CD8-positive, alpha-beta memory T cell (primary cell): Measurements from ENCODE around the gene NIPAL4. TPM values are rescaled to one million over a fixed set of nuclear protein-coding genes. Genes with fewer than 3 reads are reported as not detected.

Experiments used
- CTCF ChIA-PET: fragments of 350-600 bp; sonication (Branson Sonifier 250); formaldehyde crosslinking; loops from one replicate; lab custom pipeline; 2021; ENCODE audit warnings: antibody characterized with exemption; lab: Charles Lee
- POLR2A ChIA-PET: fragments of 350-600 bp; sonication (Branson Sonifier 250); formaldehyde crosslinking; loops from one replicate; lab custom pipeline; 2021; ENCODE audit warnings: antibody characterized with exemption; lab: Charles Lee
- DNase-seq, 5 donors: peaks; one replicate each; pipeline versions ENCODE4 v3.0.0 to v3.0.0-alpha.2; 2020 to 2022; ENCODE audit warnings: mixed read lengths in 1 of 5
- H3K27ac ChIP-seq: one replicate; pipeline ENCODE4 v1.7.0; 2013; ENCODE audit warnings: low read depth, mild to moderate bottlenecking, low read length, moderate library complexity
- H3K27me3 ChIP-seq: 2 replicates; pipeline ENCODE4 v1.7.0; 2013; ENCODE audit warnings: low read length, mild to moderate bottlenecking; ENCODE audit not compliant: insufficient read depth, poor library complexity, severe bottlenecking
- H3K36me3 ChIP-seq: 2 replicates; pipeline ENCODE4 v1.7.0; 2013; ENCODE audit warnings: mild to moderate bottlenecking, low read length, moderate library complexity; ENCODE audit not compliant: insufficient read depth
- H3K4me1 ChIP-seq: 2 replicates; pipeline ENCODE4 v1.7.0; 2013; ENCODE audit warnings: mild to moderate bottlenecking, low read length, moderate library complexity; ENCODE audit not compliant: insufficient read depth
- H3K4me3 ChIP-seq: 2 replicates; pipeline ENCODE4 v1.7.0; 2013; ENCODE audit warnings: mild to moderate bottlenecking, low read length
- H3K9me3 ChIP-seq: 2 replicates; pipeline ENCODE4 v1.7.0; 2013; ENCODE audit warnings: mild to moderate bottlenecking, low read length
- H3K27ac Mint-ChIP-seq, 8 donors: one replicate each; pipeline ENCODE4 v1.8.0; 2020 to 2021; ENCODE audit warnings: mixed read lengths in 8 of 8, mild to moderate bottlenecking in 6 of 8, inconsistent platforms in 3 of 8, moderate library complexity in 3 of 8
- H3K27me3 Mint-ChIP-seq, 2 donors: one replicate each; pipeline ENCODE4 v1.8.0; 2020 to 2021; ENCODE audit warnings: mixed read lengths in 2 of 2, mild to moderate bottlenecking in 1 of 2, moderate library complexity in 1 of 2
- H3K36me3 Mint-ChIP-seq, 3 donors: one replicate each; pipeline ENCODE4 v1.8.0; 2020 to 2021; ENCODE audit warnings: mixed read lengths in 3 of 3, inconsistent platforms in 1 of 3, mild to moderate bottlenecking in 1 of 3
- H3K4me1 Mint-ChIP-seq, 3 donors: one replicate each; pipeline ENCODE4 v1.8.0; 2020 to 2021; ENCODE audit warnings: mixed read lengths in 3 of 3, inconsistent platforms in 1 of 3, mild to moderate bottlenecking in 1 of 3
- H3K4me3 Mint-ChIP-seq, 7 donors: one replicate each; pipeline ENCODE4 v1.8.0; 2020 to 2021; ENCODE audit warnings: mixed read lengths in 7 of 7, mild to moderate bottlenecking in 6 of 7, moderate library complexity in 4 of 7, inconsistent platforms in 2 of 7
- H3K9me3 Mint-ChIP-seq, 5 donors: one replicate each; pipeline ENCODE4 v1.8.0; 2020 to 2022; ENCODE audit warnings: mixed read lengths in 5 of 5, mild to moderate bottlenecking in 3 of 5, moderate library complexity in 2 of 5, inconsistent platforms in 1 of 5
- polyA plus RNA-seq: library from polyadenylated mRNA; unstranded; fragments of 300-500 nt; fragmentation: Illumina TruSeq; gene quantifications from one replicate; pipeline ENCODE4 v1.2.3, GENCODE V29; 2021
- total RNA-seq, 2 experiments: library from RNA; stranded (reverse); gene quantifications; one replicate each; pipeline ENCODE4 v1.2.3, GENCODE V29; 2021

The NIPAL4 gene
- total and polyA plus RNA-seq, 3 experiments from 2014 or later = 1.1 to 1.4 TPM; not detected in 1

- Histone ChIP-seq H3K4me3 (no peak overlapping the region), H3K9me3 (no peaks in the 10 kb centered on the region), H3K4me1 (no peaks in the 10 kb centered on the region), H3K27me3 (no peaks in the 10 kb centered on the region), H3K36me3 (peaks cover 5% of the 10 kb centered on the region), H3K27ac (no peak overlapping the region)
- Mint-ChIP-seq H3K9me3 (no peaks in the 10 kb centered on the region), H3K27ac (peak overlapping the region in 3 of 8 donors; percentile 3 to 55 (median 12)), H3K36me3 (peaks cover 5 to 35% (median 7%) of the 10 kb centered on the region in 3 donors), H3K4me3 (no peak overlapping the region), H3K4me1 (peaks cover 0 to 4% (median 0%) of the 10 kb centered on the region in 3 donors), H3K27me3 (no peaks in the 10 kb centered on the region)
- ChIA-PET POLR2A (no interaction called here), CTCF (no interaction called here)
- DNase-seq = no peak
Measured at GRCh38 chr5:157514974-157515373, 55.0 kb downstream of the NIPAL4 start.

- CTCF ChIA-PET = interaction anchor here (1.2 kb wide), 1 partner anchor 227 kb away, joined by 3 read pairs; no protein-coding TSS in a partner anchor
- DNase-seq = no peak
- Histone ChIP-seq H3K9me3 (no peaks in the 10 kb centered on the region), H3K4me3 (no peak overlapping the region), H3K4me1 (no peaks in the 10 kb centered on the region), H3K36me3 (peaks cover 5% of the 10 kb centered on the region), H3K27me3 (no peaks in the 10 kb centered on the region), H3K27ac (no peak overlapping the region)
- Mint-ChIP-seq H3K4me3 (no peak overlapping the region), H3K36me3 (peaks cover 5 to 33% (median 10%) of the 10 kb centered on the region in 3 donors), H3K9me3 (no peaks in the 10 kb centered on the region), H3K27me3 (peaks cover 0 to 3% of the 10 kb centered on the region in 2 donors), H3K4me1 (peaks cover 2 to 10% (median 6%) of the 10 kb centered on the region in 3 donors), H3K27ac (peak overlapping the region in 1 of 8 donors; percentile 6)
- POLR2A ChIA-PET = no interaction called here
Measured at GRCh38 chr5:157516006-157516405, 56.0 kb downstream of the NIPAL4 start.

GRCh38 chr5:157516626-157517325 lies 56.8 kb downstream of the NIPAL4 start:
- Histone ChIP-seq H3K4me1 (no peaks in the 10 kb centered on the region), H3K9me3 (no peaks in the 10 kb centered on the region), H3K36me3 (peaks cover 5% of the 10 kb centered on the region), H3K27ac (no peak overlapping the region), H3K4me3 (no peak overlapping the region), H3K27me3 (no peaks in the 10 kb centered on the region)
- no peak for DNase-seq
- CTCF ChIA-PET = interaction anchor here (1.2 kb wide), 1 partner anchor 226 kb away, joined by 3 read pairs; no protein-coding TSS in a partner anchor
- H3K4me1 Mint-ChIP-seq = peaks cover 2 to 17% (median 9%) of the 10 kb centered on the region in 3 donors
- H3K27me3 Mint-ChIP-seq = peaks cover 0 to 3% of the 10 kb centered on the region in 2 donors
- H3K27ac Mint-ChIP-seq = peak overlapping the region in 1 of 8 donors; percentile 27
- H3K4me3 Mint-ChIP-seq = no peak overlapping the region
- POLR2A ChIA-PET = no interaction called here
- no peaks in the 10 kb centered on the region for H3K9me3 Mint-ChIP-seq
- peaks cover 5 to 32% (median 10%) of the 10 kb centered on the region in 3 donors for H3K36me3 Mint-ChIP-seq

GRCh38 chr5:157518963-157519362 lies 59.0 kb downstream of the NIPAL4 start:
- Mint-ChIP-seq H3K4me1 (peaks cover 2 to 20% (median 11%) of the 10 kb centered on the region in 3 donors), H3K36me3 (peaks cover 4 to 22% (median 5%) of the 10 kb centered on the region in 3 donors), H3K27me3 (peaks cover 0 to 3% of the 10 kb centered on the region in 2 donors), H3K9me3 (no peaks in the 10 kb centered on the region), H3K27ac (no peak overlapping the region), H3K4me3 (no peak overlapping the region)
- Histone ChIP-seq H3K36me3 (no peaks in the 10 kb centered on the region), H3K9me3 (no peaks in the 10 kb centered on the region), H3K4me3 (no peak overlapping the region), H3K27ac (no peak overlapping the region), H3K27me3 (no peaks in the 10 kb centered on the region), H3K4me1 (no peaks in the 10 kb centered on the region)
- no peak for DNase-seq
- POLR2A ChIA-PET = no interaction called here
- CTCF ChIA-PET = no interaction called here

- Histone ChIP-seq H3K27ac (no peak overlapping the region), H3K4me1 (no peaks in the 10 kb centered on the region), H3K27me3 (no peaks in the 10 kb centered on the region), H3K4me3 (no peak overlapping the region), H3K36me3 (no peaks in the 10 kb centered on the region), H3K9me3 (no peaks in the 10 kb centered on the region)
- POLR2A ChIA-PET = no interaction called here
- H3K27ac Mint-ChIP-seq = peak overlapping the region in 2 of 8 donors; percentile 29 to 38
- CTCF ChIA-PET = no interaction called here
- no peak overlapping the region for H3K4me3 Mint-ChIP-seq
- H3K9me3 Mint-ChIP-seq = no peaks in the 10 kb centered on the region
- H3K36me3 Mint-ChIP-seq = peaks cover 4 to 20% (median 5%) of the 10 kb centered on the region in 3 donors
- H3K27me3 Mint-ChIP-seq = peaks cover 0 to 3% of the 10 kb centered on the region in 2 donors
- H3K4me1 Mint-ChIP-seq = peaks cover 2 to 20% (median 11%) of the 10 kb centered on the region in 3 donors
- no peak for DNase-seq
Measured at GRCh38 chr5:157519579-157520253, 59.7 kb downstream of the NIPAL4 start.

GRCh38 chr5:157520911-157521703 lies 61.1 kb downstream of the NIPAL4 start:
- Histone ChIP-seq H3K27me3 (no peaks in the 10 kb centered on the region), H3K27ac (no peak overlapping the region), H3K4me1 (no peaks in the 10 kb centered on the region), H3K4me3 (no peak overlapping the region), H3K9me3 (no peaks in the 10 kb centered on the region), H3K36me3 (no peaks in the 10 kb centered on the region)
- H3K27me3 Mint-ChIP-seq = peaks cover 0 to 3% of the 10 kb centered on the region in 2 donors
- H3K9me3 Mint-ChIP-seq = no peaks in the 10 kb centered on the region
- H3K4me3 Mint-ChIP-seq = no peak overlapping the region
- peaks cover 2 to 29% (median 16%) of the 10 kb centered on the region in 3 donors for H3K4me1 Mint-ChIP-seq
- ChIA-PET POLR2A (no interaction called here), CTCF (no interaction called here)
- DNase-seq = no peak
- H3K27ac Mint-ChIP-seq = peak overlapping the region in 5 of 8 donors; percentile 14 to 78 (median 70)
- H3K36me3 Mint-ChIP-seq = peaks cover 4 to 17% (median 5%) of the 10 kb centered on the region in 3 donors

- no peaks in the 10 kb centered on the region for H3K27me3 ChIP-seq
- Mint-ChIP-seq H3K27ac (peak overlapping the region in 3 of 8 donors; percentile 14 to 70 (median 55)), H3K27me3 (peaks cover 0 to 3% of the 10 kb centered on the region in 2 donors), H3K4me3 (no peak overlapping the region), H3K9me3 (no peaks in the 10 kb centered on the region), H3K4me1 (peaks cover 2 to 33% (median 16%) of the 10 kb centered on the region in 3 donors), H3K36me3 (peaks cover 4 to 17% (median 4%) of the 10 kb centered on the region in 3 donors)
- POLR2A ChIA-PET = no interaction called here
- H3K36me3 ChIP-seq = no peaks in the 10 kb centered on the region
- no peak overlapping the region for H3K4me3 ChIP-seq
- CTCF ChIA-PET = no interaction called here
- H3K4me1 ChIP-seq = no peaks in the 10 kb centered on the region
- H3K27ac ChIP-seq = no peak overlapping the region
- no peak for DNase-seq
- no peaks in the 10 kb centered on the region for H3K9me3 ChIP-seq
Measured at GRCh38 chr5:157521704-157522029, 61.7 kb downstream of the NIPAL4 start.
